Esophagus squamous epithelium (tissue), 5 donors: ENCODE measurements around the gene CFAP65. TPM values are rescaled to one million over a fixed set of nuclear protein-coding genes. Genes with fewer than 3 reads are reported as not detected.

Experiments
- DNase-seq: peaks from one replicate; lab custom pipeline; 2025; lab: John Stamatoyannopoulos, UW
- H3K27ac ChIP-seq, 4 donors: fragments of 200-600 bp; sonication (generic); one replicate each; pipeline ENCODE4 v1.5.1; 2016 to 2019; ENCODE audit warnings: mild to moderate bottlenecking in 1 of 4
- H3K27me3 ChIP-seq, 4 donors: fragments of 200-600 bp; sonication (generic); 1 replicate in 3 of 4; 2 replicates in 1 of 4; pipeline versions ENCODE4 v1.5.1 to v1.6.0; 2017 to 2021; ENCODE audit warnings: antibody characterized with exemption in 1 of 4
- H3K36me3 ChIP-seq, 3 donors: fragments of 200-600 bp; sonication (generic); one replicate each; pipeline ENCODE4 v1.5.1; 2016 to 2019
- H3K4me1 ChIP-seq, 3 donors: fragments of 200-600 bp; sonication (generic); one replicate each; pipeline ENCODE4 v1.5.1; 2017 to 2019
- H3K4me3 ChIP-seq, 4 donors: fragments of 200-600 bp; sonication (generic); 1 replicate in 3 of 4; 2 replicates in 1 of 4; pipeline ENCODE4 v1.5.1; 2016 to 2019; ENCODE audit warnings: mild to moderate bottlenecking in 2 of 4, moderate library complexity in 1 of 4
- H3K9me3 ChIP-seq, 3 donors: fragments of 200-600 bp; sonication (generic); one replicate each; pipeline ENCODE4 v1.5.1; 2016 to 2019
- CTCF ChIP-seq, 6 experiments: fragments of 450-650 bp in 4 of 6; fragments of 200-600 bp in 2 of 6; sonication (generic) in 2 of 6; IDR thresholded peaks; one replicate each; pipeline ENCODE4 v1.5.1; 2016 to 2019; ENCODE audit warnings: antibody characterized with exemption in 6 of 6, mild to moderate bottlenecking in 4 of 6, moderate library complexity in 4 of 6
- POLR2A ChIP-seq, 4 donors: fragments of 450-650 bp; IDR thresholded peaks; one replicate each; pipeline ENCODE4 v1.6.1; 2017; ENCODE audit warnings: antibody characterized with exemption in 4 of 4, mild to moderate bottlenecking in 4 of 4, moderate library complexity in 3 of 4
- WGBS, 2 donors: methylation state at CpG; one replicate each; pipeline ENCODE4 v1.1.5; 2018; 5-methylcytosine and 5-hydroxymethylcytosine counted together
- intact Hi-C: fragments of 100-400 bp; cut with DNase I; formaldehyde crosslinking; loops from one replicate; pipeline ENCODE4 v1.15.0; 2022
- total RNA-seq, 4 donors: library from RNA; depleted of rRNA; stranded (reverse); fragments of >200 nt; gene quantifications; one replicate each; pipeline ENCODE4 v1.1.0, GENCODE V29; 2016
- donor health status: DM: yes; HTN: yes; CAD: no.

Gene CFAP65
- total RNA-seq, 4 donors from 2014 or later: 0.19 TPM; not detected in 3

GRCh38 chr2:219010873-219011272, 30.4 kb downstream of the CFAP65 start:
- intact Hi-C loops: no loop called here
- no peak overlapping the region for H3K27ac ChIP-seq
- H3K4me3 ChIP-seq: no peak overlapping the region
- no peak for DNase-seq
- WGBS, 2 donors: 50 to 65% methylated on average over 3 of the region's 5 CpGs
- no peaks in the 10 kb centered on the region for H3K9me3 ChIP-seq
- peaks cover 0 to 82% (median 0%) of the 10 kb centered on the region in 4 donors for H3K27me3 ChIP-seq
- no peak for TF ChIP-seq CTCF (IDR thresholded peaks at IDR 0.05)
- no peak for TF ChIP-seq POLR2A (IDR thresholded peaks at IDR 0.05)
- H3K4me1 ChIP-seq: no peaks in the 10 kb centered on the region
- H3K36me3 ChIP-seq: no peaks in the 10 kb centered on the region

GRCh38 chr2:219010162-219010756, 31.1 kb downstream of the CFAP65 start:
- intact Hi-C loops: no loop called here
- TF ChIP-seq POLR2A (IDR thresholded peaks at IDR 0.05): no peak
- TF ChIP-seq CTCF (IDR thresholded peaks at IDR 0.05): peak in 4 of 6 experiments; percentile 12 to 58 (median 23)
- no peak for DNase-seq
- WGBS, 2 donors: 13 to 27% methylated on average over 3 to 6 of the region's 6 CpGs
- Histone ChIP-seq H3K4me1 (no peaks in the 10 kb centered on the region), H3K27me3 (peaks cover 0 to 88% (median 0%) of the 10 kb centered on the region in 4 donors), H3K4me3 (no peak overlapping the region), H3K27ac (no peak overlapping the region), H3K9me3 (no peaks in the 10 kb centered on the region), H3K36me3 (no peaks in the 10 kb centered on the region)

- Histone ChIP-seq H3K27me3 (peaks cover 0 to 89% (median 0%) of the 10 kb centered on the region in 4 donors), H3K36me3 (no peaks in the 10 kb centered on the region), H3K4me3 (no peak overlapping the region), H3K27ac (no peak overlapping the region), H3K9me3 (no peaks in the 10 kb centered on the region), H3K4me1 (no peaks in the 10 kb centered on the region)
- 50 to 72% methylated on average over 1 to 2 of the region's 2 CpGs for WGBS, 2 donors
- TF ChIP-seq POLR2A (IDR thresholded peaks at IDR 0.05): no peak
- TF ChIP-seq CTCF (IDR thresholded peaks at IDR 0.05): no peak
- intact Hi-C loops: no loop called here
- DNase-seq: no peak
These were observed 32.0 kb downstream of the CFAP65 start for GRCh38 chr2:219009294-219009693.

- H3K4me3 ChIP-seq: no peak overlapping the region
- peaks cover 22 to 43% (median 23%) of the 10 kb centered on the region in 3 donors for H3K4me1 ChIP-seq
- no peaks in the 10 kb centered on the region for H3K9me3 ChIP-seq
- no peak overlapping the region for H3K27ac ChIP-seq
- 85 to 89% methylated on average over 3 of the region's 3 CpGs for WGBS, 2 donors
- H3K36me3 ChIP-seq: no peaks in the 10 kb centered on the region
- intact Hi-C loops: no loop called here
- TF ChIP-seq POLR2A (IDR thresholded peaks at IDR 0.05): no peak
- no peak for DNase-seq
- peaks cover 14 to 100% (median 32%) of the 10 kb centered on the region in 4 donors for H3K27me3 ChIP-seq
These were observed 37.3 kb downstream of the CFAP65 start for GRCh38 chr2:219003979-219004378.

- no peaks in the 10 kb centered on the region for H3K36me3 ChIP-seq
- WGBS, 2 donors: 13 to 48% methylated on average over 3 to 19 of the region's 20 CpGs
- TF ChIP-seq POLR2A (IDR thresholded peaks at IDR 0.05) (no peak), CTCF (IDR thresholded peaks at IDR 0.05) (no peak)
- intact Hi-C loops: no loop called here
- peaks cover 14 to 95% (median 32%) of the 10 kb centered on the region in 4 donors for H3K27me3 ChIP-seq
- peak overlapping the region in 2 of 4 donors; percentile 47 to 56 for H3K4me3 ChIP-seq
- no peak overlapping the region for H3K27ac ChIP-seq
- peaks cover 22 to 50% (median 23%) of the 10 kb centered on the region in 3 donors for H3K4me1 ChIP-seq
- no peak for DNase-seq
- no peaks in the 10 kb centered on the region for H3K9me3 ChIP-seq
These were observed 38.1 kb downstream of the CFAP65 start for GRCh38 chr2:219003267-219003634.
